Tibial nerve (tissue), 4 donors: ENCODE results near the gene RAP1A. TPM values are rescaled to one million over a fixed set of nuclear protein-coding genes. Genes with fewer than 3 reads are reported as not detected.

Source experiments
- DNase-seq, 2 donors: peaks; one replicate each; pipeline ENCODE4 v3.0.0-alpha.2; 2019; ENCODE audit warnings: low spot score in 2 of 2
- H3K27ac ChIP-seq, 4 donors: fragments of 200-600 bp; sonication (generic) in 3 of 4; one replicate each; pipeline ENCODE4 v1.5.1; 2017 to 2019; ENCODE audit warnings: mild to moderate bottlenecking in 1 of 4
- H3K27me3 ChIP-seq, 2 donors: fragments of 200-600 bp; sonication (generic) in 1 of 2; one replicate each; pipeline versions ENCODE4 v1.5.1 to v1.6.0; 2017 to 2019
- H3K36me3 ChIP-seq, 3 donors: fragments of 200-600 bp; sonication (generic); one replicate each; pipeline ENCODE4 v1.5.1; 2018 to 2019
- H3K4me1 ChIP-seq, 4 donors: fragments of 200-600 bp; sonication (generic) in 3 of 4; one replicate each; pipeline ENCODE4 v1.5.1; 2017 to 2019
- H3K4me3 ChIP-seq, 4 donors: fragments of 200-600 bp; sonication (generic) in 3 of 4; one replicate each; pipeline ENCODE4 v1.5.1; 2017 to 2019; ENCODE audit warnings: mild to moderate bottlenecking in 1 of 4, moderate library complexity in 1 of 4
- H3K9me3 ChIP-seq, 4 donors: fragments of 200-600 bp; sonication (generic) in 3 of 4; one replicate each; pipeline ENCODE4 v1.5.1; 2017 to 2019
- CTCF ChIP-seq, 5 experiments: fragments of 200-600 bp in 3 of 5; fragments of 450-650 bp in 2 of 5; sonication (generic) in 3 of 5; IDR thresholded peaks; one replicate each; pipeline ENCODE4 v1.5.1; 2016 to 2019; ENCODE audit warnings: antibody characterized with exemption in 5 of 5, mild to moderate bottlenecking in 3 of 5, moderate library complexity in 2 of 5
- EP300 ChIP-seq, 2 donors: sonication (generic); formaldehyde crosslinking; IDR thresholded peaks; one replicate each; pipeline ENCODE4 v1.6.1; 2017; ENCODE audit warnings: antibody characterized with exemption in 2 of 2, mild to moderate bottlenecking in 1 of 2
- POLR2A ChIP-seq, 2 donors: fragments of 450-650 bp; IDR thresholded peaks; one replicate each; pipeline ENCODE4 v1.6.1; 2017; ENCODE audit warnings: antibody characterized with exemption in 2 of 2, mild to moderate bottlenecking in 2 of 2, moderate library complexity in 2 of 2
- WGBS, 2 donors: methylation state at CpG; one replicate each; pipeline ENCODE4 v1.1.5; 2018; 5-methylcytosine and 5-hydroxymethylcytosine counted together
- total RNA-seq, 4 donors: library from RNA; depleted of rRNA; stranded (reverse); fragments of >200 nt; gene quantifications; one replicate each; pipeline ENCODE4 v1.1.0, GENCODE V29; 2016

Gene RAP1A
- total RNA-seq, 4 donors from 2014 or later: 45.5 to 48.7 (median 46.8) TPM

- no peak overlapping the region for H3K27ac ChIP-seq
- no peaks in the 10 kb centered on the region for H3K9me3 ChIP-seq
- no peak overlapping the region for H3K4me3 ChIP-seq
- H3K36me3 ChIP-seq: peaks cover 0 to 82% (median 7%) of the 10 kb centered on the region in 3 donors
- 93 to 95% methylated on average over 5 of the region's 5 CpGs for WGBS, 2 donors
- TF ChIP-seq CTCF (IDR thresholded peaks at IDR 0.05) (no peak), POLR2A (IDR thresholded peaks at IDR 0.05) (no peak), EP300 (IDR thresholded peaks at IDR 0.05) (no peak)
- no peaks in the 10 kb centered on the region for H3K27me3 ChIP-seq
- no peaks in the 10 kb centered on the region for H3K4me1 ChIP-seq
- no peak for DNase-seq
Measured at GRCh38 chr1:111702504-111703050, 83.0 kb downstream of the RAP1A start.

GRCh38 chr1:111704240-111704639, 84.7 kb downstream of the RAP1A start:
- TF ChIP-seq CTCF (IDR thresholded peaks at IDR 0.05) (no peak), EP300 (IDR thresholded peaks at IDR 0.05) (no peak)
- peaks cover 0 to 83% (median 7%) of the 10 kb centered on the region in 3 donors for H3K36me3 ChIP-seq
- no peaks in the 10 kb centered on the region for H3K9me3 ChIP-seq
- H3K27ac ChIP-seq: no peak overlapping the region
- 62 to 69% methylated on average over 2 of the region's 2 CpGs for WGBS, 2 donors
- no peak overlapping the region for H3K4me3 ChIP-seq
- no peaks in the 10 kb centered on the region for H3K27me3 ChIP-seq
- no peaks in the 10 kb centered on the region for H3K4me1 ChIP-seq
- no peak for DNase-seq

- DNase-seq: no peak
- Histone ChIP-seq H3K27me3 (no peaks in the 10 kb centered on the region), H3K4me1 (no peaks in the 10 kb centered on the region), H3K27ac (no peak overlapping the region), H3K4me3 (no peak overlapping the region), H3K9me3 (no peaks in the 10 kb centered on the region), H3K36me3 (peaks cover 0 to 83% (median 7%) of the 10 kb centered on the region in 3 donors)
- no peak for TF ChIP-seq EP300 (IDR thresholded peaks at IDR 0.05)
- no peak for TF ChIP-seq CTCF (IDR thresholded peaks at IDR 0.05)
Measured at GRCh38 chr1:111704776-111705175, 85.2 kb downstream of the RAP1A start.

GRCh38 chr1:111705841-111706240, 86.3 kb downstream of the RAP1A start:
- no peak for DNase-seq
- no peaks in the 10 kb centered on the region for H3K27me3 ChIP-seq
- H3K4me1 ChIP-seq: no peaks in the 10 kb centered on the region
- H3K36me3 ChIP-seq: peaks cover 0 to 81% (median 7%) of the 10 kb centered on the region in 3 donors
- no peak overlapping the region for H3K4me3 ChIP-seq
- H3K27ac ChIP-seq: no peak overlapping the region
- no peaks in the 10 kb centered on the region for H3K9me3 ChIP-seq
- TF ChIP-seq EP300 (IDR thresholded peaks at IDR 0.05): no peak
- TF ChIP-seq POLR2A (IDR thresholded peaks at IDR 0.05): no peak
- TF ChIP-seq CTCF (IDR thresholded peaks at IDR 0.05): no peak
- WGBS, 2 donors: 61 to 73% methylated on average over 3 of the region's 3 CpGs

- Histone ChIP-seq H3K4me1 (no peaks in the 10 kb centered on the region), H3K27ac (no peak overlapping the region), H3K27me3 (no peaks in the 10 kb centered on the region), H3K9me3 (no peaks in the 10 kb centered on the region), H3K4me3 (no peak overlapping the region), H3K36me3 (peaks cover 0 to 85% (median 7%) of the 10 kb centered on the region in 3 donors)
- WGBS, 2 donors: 67 to 74% methylated on average over 2 of the region's 2 CpGs
- DNase-seq: no peak
- TF ChIP-seq CTCF (IDR thresholded peaks at IDR 0.05): no peak
- no peak for TF ChIP-seq POLR2A (IDR thresholded peaks at IDR 0.05)
- no peak for TF ChIP-seq EP300 (IDR thresholded peaks at IDR 0.05)
Measured at GRCh38 chr1:111706921-111707320, 87.3 kb downstream of the RAP1A start.
